H1 (cell line): Measurements from ENCODE around the gene CDC25C. TPM values are rescaled to one million over a fixed set of nuclear protein-coding genes. Genes with fewer than 3 reads are reported as not detected.

Experiments used
- CBX5 ChIP-seq: fragments of 300-800, 300-1000 bp; sonication (generic); IDR thresholded peaks from 2 replicates; pipeline ENCODE4 v1.7.1; 2016; ENCODE audit warnings: antibody characterized with exemption, low read length, low read depth
- polyA plus RNA-seq, 7 experiments: library from polyadenylated mRNA; depleted of rRNA in 3 of 7; stranded (reverse) in 5 of 7; unstranded in 2 of 7; fragments of >200 nt in 5 of 7; fragments of 200-250 nt in 2 of 7; gene quantifications; 1 replicate in 5 of 7; 2 replicates in 1 of 7; 4 replicates in 1 of 7; pipeline versions ENCODE4 v1.2.1 to v1.2.3, GENCODE V29; 2011 to 2013; ENCODE audit warnings: missing spikeins in 2 of 7, mixed read lengths in 2 of 7
- total RNA-seq: library from RNA; stranded (reverse); fragmentation: NEBNext Ultra II Directional; extraction: Animal tissue kit (Norgen Biotek cat#: 25700); gene quantifications from 2 replicates; pipeline ENCODE4 v1.2.1, GENCODE V29; 2021
- TF ChIP-seq, protein P1 (sequence below): fragments of 300-600 bp; sonication (generic); IDR thresholded peaks from 2 replicates; pipeline ENCODE4 v1.7.1; 2012; ENCODE audit warnings: low read length, moderate library complexity, mild to moderate bottlenecking, inconsistent platforms; ENCODE audit not compliant: insufficient replicate concordance

The CDC25C gene
- total and polyA plus RNA-seq, 2 of the 8 experiments (the other 6 are each of a cell fraction or from before 2014, with no cell fraction given): 18.4 to 20.8 TPM

DNA sequence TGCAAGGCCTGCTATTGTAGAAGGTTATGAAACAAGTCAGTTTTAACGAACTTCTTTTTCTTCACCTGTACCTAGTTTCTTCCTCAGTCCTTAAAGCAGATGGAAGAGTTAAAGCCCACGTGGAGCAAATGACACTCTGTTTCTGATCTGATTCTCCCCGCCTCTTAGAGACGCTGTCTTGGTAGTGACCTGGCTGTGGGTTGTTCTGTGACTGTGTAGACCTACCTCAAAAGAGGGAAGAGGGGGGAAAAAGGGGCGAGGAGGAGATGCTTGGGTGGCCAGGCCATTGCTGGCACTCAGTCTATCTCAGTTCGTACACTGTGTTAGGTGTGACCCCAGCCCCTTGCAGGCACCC, 57.8 kb downstream of the CDC25C start (continued):
- TF ChIP-seq, protein P1, sequence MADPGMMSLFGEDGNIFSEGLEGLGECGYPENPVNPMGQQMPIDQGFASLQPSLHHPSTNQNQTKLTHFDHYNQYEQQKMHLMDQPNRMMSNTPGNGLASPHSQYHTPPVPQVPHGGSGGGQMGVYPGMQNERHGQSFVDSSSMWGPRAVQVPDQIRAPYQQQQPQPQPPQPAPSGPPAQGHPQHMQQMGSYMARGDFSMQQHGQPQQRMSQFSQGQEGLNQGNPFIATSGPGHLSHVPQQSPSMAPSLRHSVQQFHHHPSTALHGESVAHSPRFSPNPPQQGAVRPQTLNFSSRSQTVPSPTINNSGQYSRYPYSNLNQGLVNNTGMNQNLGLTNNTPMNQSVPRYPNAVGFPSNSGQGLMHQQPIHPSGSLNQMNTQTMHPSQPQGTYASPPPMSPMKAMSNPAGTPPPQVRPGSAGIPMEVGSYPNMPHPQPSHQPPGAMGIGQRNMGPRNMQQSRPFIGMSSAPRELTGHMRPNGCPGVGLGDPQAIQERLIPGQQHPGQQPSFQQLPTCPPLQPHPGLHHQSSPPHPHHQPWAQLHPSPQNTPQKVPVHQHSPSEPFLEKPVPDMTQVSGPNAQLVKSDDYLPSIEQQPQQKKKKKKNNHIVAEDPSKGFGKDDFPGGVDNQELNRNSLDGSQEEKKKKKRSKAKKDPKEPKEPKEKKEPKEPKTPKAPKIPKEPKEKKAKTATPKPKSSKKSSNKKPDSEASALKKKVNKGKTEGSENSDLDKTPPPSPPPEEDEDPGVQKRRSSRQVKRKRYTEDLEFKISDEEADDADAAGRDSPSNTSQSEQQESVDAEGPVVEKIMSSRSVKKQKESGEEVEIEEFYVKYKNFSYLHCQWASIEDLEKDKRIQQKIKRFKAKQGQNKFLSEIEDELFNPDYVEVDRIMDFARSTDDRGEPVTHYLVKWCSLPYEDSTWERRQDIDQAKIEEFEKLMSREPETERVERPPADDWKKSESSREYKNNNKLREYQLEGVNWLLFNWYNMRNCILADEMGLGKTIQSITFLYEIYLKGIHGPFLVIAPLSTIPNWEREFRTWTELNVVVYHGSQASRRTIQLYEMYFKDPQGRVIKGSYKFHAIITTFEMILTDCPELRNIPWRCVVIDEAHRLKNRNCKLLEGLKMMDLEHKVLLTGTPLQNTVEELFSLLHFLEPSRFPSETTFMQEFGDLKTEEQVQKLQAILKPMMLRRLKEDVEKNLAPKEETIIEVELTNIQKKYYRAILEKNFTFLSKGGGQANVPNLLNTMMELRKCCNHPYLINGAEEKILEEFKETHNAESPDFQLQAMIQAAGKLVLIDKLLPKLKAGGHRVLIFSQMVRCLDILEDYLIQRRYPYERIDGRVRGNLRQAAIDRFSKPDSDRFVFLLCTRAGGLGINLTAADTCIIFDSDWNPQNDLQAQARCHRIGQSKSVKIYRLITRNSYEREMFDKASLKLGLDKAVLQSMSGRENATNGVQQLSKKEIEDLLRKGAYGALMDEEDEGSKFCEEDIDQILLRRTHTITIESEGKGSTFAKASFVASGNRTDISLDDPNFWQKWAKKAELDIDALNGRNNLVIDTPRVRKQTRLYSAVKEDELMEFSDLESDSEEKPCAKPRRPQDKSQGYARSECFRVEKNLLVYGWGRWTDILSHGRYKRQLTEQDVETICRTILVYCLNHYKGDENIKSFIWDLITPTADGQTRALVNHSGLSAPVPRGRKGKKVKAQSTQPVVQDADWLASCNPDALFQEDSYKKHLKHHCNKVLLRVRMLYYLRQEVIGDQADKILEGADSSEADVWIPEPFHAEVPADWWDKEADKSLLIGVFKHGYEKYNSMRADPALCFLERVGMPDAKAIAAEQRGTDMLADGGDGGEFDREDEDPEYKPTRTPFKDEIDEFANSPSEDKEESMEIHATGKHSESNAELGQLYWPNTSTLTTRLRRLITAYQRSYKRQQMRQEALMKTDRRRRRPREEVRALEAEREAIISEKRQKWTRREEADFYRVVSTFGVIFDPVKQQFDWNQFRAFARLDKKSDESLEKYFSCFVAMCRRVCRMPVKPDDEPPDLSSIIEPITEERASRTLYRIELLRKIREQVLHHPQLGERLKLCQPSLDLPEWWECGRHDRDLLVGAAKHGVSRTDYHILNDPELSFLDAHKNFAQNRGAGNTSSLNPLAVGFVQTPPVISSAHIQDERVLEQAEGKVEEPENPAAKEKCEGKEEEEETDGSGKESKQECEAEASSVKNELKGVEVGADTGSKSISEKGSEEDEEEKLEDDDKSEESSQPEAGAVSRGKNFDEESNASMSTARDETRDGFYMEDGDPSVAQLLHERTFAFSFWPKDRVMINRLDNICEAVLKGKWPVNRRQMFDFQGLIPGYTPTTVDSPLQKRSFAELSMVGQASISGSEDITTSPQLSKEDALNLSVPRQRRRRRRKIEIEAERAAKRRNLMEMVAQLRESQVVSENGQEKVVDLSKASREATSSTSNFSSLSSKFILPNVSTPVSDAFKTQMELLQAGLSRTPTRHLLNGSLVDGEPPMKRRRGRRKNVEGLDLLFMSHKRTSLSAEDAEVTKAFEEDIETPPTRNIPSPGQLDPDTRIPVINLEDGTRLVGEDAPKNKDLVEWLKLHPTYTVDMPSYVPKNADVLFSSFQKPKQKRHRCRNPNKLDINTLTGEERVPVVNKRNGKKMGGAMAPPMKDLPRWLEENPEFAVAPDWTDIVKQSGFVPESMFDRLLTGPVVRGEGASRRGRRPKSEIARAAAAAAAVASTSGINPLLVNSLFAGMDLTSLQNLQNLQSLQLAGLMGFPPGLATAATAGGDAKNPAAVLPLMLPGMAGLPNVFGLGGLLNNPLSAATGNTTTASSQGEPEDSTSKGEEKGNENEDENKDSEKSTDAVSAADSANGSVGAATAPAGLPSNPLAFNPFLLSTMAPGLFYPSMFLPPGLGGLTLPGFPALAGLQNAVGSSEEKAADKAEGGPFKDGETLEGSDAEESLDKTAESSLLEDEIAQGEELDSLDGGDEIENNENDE: no peak
- no peak for TF ChIP-seq CBX5
